MM.1S (cell line): Measurements from ENCODE around the gene CATSPERD.

ENCODE experiments used
- DNase-seq: peaks from one replicate; pipeline ENCODE4 v3.0.0-alpha.2; 2015
- H2AFZ ChIP-seq: fragments of 300-600 bp; sonication (generic); 2 replicates; pipeline ENCODE4 v1.6.0; 2016; ENCODE audit warnings: antibody characterized with exemption, low read length
- H3F3A ChIP-seq: fragments of 300-600 bp; sonication (generic); 2 replicates; pipeline ENCODE4 v1.6.1; 2016; ENCODE audit warnings: mild to moderate bottlenecking, antibody characterized with exemption, low read length, moderate library complexity, mixed read lengths; ENCODE audit not compliant: insufficient read depth
- H3K27ac ChIP-seq: fragments of 300-600 bp; sonication (generic); 2 replicates; pipeline ENCODE4 v1.5.1; 2016; ENCODE audit warnings: mild to moderate bottlenecking, low read length
- H3K27me3 ChIP-seq: fragments of 300-600 bp; sonication (generic); replicated peaks from 2 replicates; pipeline ENCODE4 v1.6.0; 2016; ENCODE audit warnings: low read length; ENCODE audit not compliant: insufficient read depth
- H3K36me3 ChIP-seq: fragments of 300-600 bp; sonication (generic); replicated peaks from 2 replicates; pipeline ENCODE4 v1.6.1; 2016; ENCODE audit warnings: mild to moderate bottlenecking, low read length, mixed read lengths; ENCODE audit not compliant: insufficient read depth
- H3K4me1 ChIP-seq: fragments of 300-600 bp; sonication (generic); 2 replicates; pipeline ENCODE4 v1.6.1; 2016; ENCODE audit warnings: low read length, mixed read lengths
- H3K4me2 ChIP-seq: fragments of 300-600 bp; sonication (generic); 2 replicates; pipeline ENCODE4 v1.6.0; 2016; ENCODE audit warnings: low read depth, low read length
- H3K4me3 ChIP-seq: fragments of 300-600 bp; sonication (generic); 2 replicates; pipeline ENCODE4 v1.5.1; 2016; ENCODE audit warnings: low read length, mixed read lengths
- H3K79me2 ChIP-seq: fragments of 300-600 bp; sonication (generic); 2 replicates; pipeline ENCODE4 v1.6.1; 2016; ENCODE audit warnings: mixed run types, low read length, mixed read lengths
- H3K9ac ChIP-seq: fragments of 300-600 bp; sonication (generic); 2 replicates; pipeline ENCODE4 v1.6.1; 2016; ENCODE audit warnings: low read length, mixed read lengths
- H3K9me2 ChIP-seq: fragments of 300-600 bp; sonication (generic); replicated peaks from 2 replicates; pipeline ENCODE4 v1.6.1; 2016; ENCODE audit warnings: mild to moderate bottlenecking, low read length, mixed read lengths; ENCODE audit not compliant: insufficient read depth
- H3K9me3 ChIP-seq: fragments of 300-600 bp; sonication (generic); replicated peaks from 2 replicates; pipeline ENCODE4 v1.6.1; 2016; ENCODE audit warnings: mild to moderate bottlenecking, low read length, mixed read lengths; ENCODE audit not compliant: insufficient read depth
- H4K20me1 ChIP-seq: fragments of 300-600 bp; sonication (generic); 2 replicates; pipeline ENCODE4 v1.6.1; 2016; ENCODE audit warnings: mild to moderate bottlenecking, low read length, moderate library complexity, mixed read lengths; ENCODE audit not compliant: insufficient read depth
- CTCF ChIP-seq: fragments of 300-600 bp; sonication (generic); IDR thresholded peaks from 2 replicates; pipeline ENCODE4 v1.5.1; 2016; ENCODE audit warnings: antibody characterized with exemption, low read length, mixed read lengths
- EZH2 ChIP-seq: fragments of 300-600 bp; sonication (generic); optimal IDR thresholded peaks from 2 replicates; pipeline ENCODE3; 2017; ENCODE audit warnings: low read depth, mild to moderate bottlenecking, antibody characterized with exemption, low read length, mixed read lengths
- EZH2phosphoT487 ChIP-seq: fragments of 300-600 bp; sonication (generic); IDR thresholded peaks from 2 replicates; pipeline ENCODE4 v1.6.1; 2018; ENCODE audit warnings: antibody characterized with exemption, low read length

Gene CATSPERD

GRCh38 chr19:5718037-5718578 lies 2.3 kb upstream of the CATSPERD start:
- peak overlapping the region; percentile 96; the same call in 1 of the 2 replicates for H3K9ac ChIP-seq
- H3K4me2 ChIP-seq = peak overlapping the region; percentile 71
- no peaks in the 10 kb centered on the region for H3F3A ChIP-seq
- H3K9me3 ChIP-seq = no peaks in the 10 kb centered on the region
- H3K27ac ChIP-seq = peak overlapping the region; percentile 86; the same call in 1 of the 2 replicates
- DNase-seq = no peak
- peaks cover 6% of the 10 kb centered on the region for H3K27me3 ChIP-seq
- H3K36me3 ChIP-seq = peaks cover 12% of the 10 kb centered on the region; the same call in 1 of the 2 replicates
- H2AFZ ChIP-seq = no peak overlapping the region
- H3K9me2 ChIP-seq = no peaks in the 10 kb centered on the region
- TF ChIP-seq CTCF (no peak), EZH2 (no peak), EZH2phosphoT487 (no peak)
- peak overlapping the region; percentile 84 for H3K4me3 ChIP-seq
- H3K4me1 ChIP-seq = peaks cover 4% of the 10 kb centered on the region; the same call in 1 of the 2 replicates
- peaks cover 5% of the 10 kb centered on the region; the same call in 1 of the 2 replicates for H4K20me1 ChIP-seq
- H3K79me2 ChIP-seq = peaks cover 63% of the 10 kb centered on the region

GRCh38 chr19:5718579-5719273 lies 1.7 kb upstream of the CATSPERD start:
- peak overlapping the region; percentile 71 for H3K4me2 ChIP-seq
- no peaks in the 10 kb centered on the region for H3K9me3 ChIP-seq
- H2AFZ ChIP-seq = no peak overlapping the region
- H3K9me2 ChIP-seq = no peaks in the 10 kb centered on the region
- H3K27me3 ChIP-seq = peaks cover 6% of the 10 kb centered on the region
- TF ChIP-seq CTCF (no peak), EZH2phosphoT487 (no peak), EZH2 (no peak)
- H3F3A ChIP-seq = no peaks in the 10 kb centered on the region
- H4K20me1 ChIP-seq = peaks cover 5% of the 10 kb centered on the region; the same call in 1 of the 2 replicates
- peak overlapping the region; percentile 84 for H3K4me3 ChIP-seq
- H3K27ac ChIP-seq = peak overlapping the region; percentile 86
- peaks cover 4% of the 10 kb centered on the region; the same call in 1 of the 2 replicates for H3K4me1 ChIP-seq
- DNase-seq = peak; percentile 38
- peaks cover 57% of the 10 kb centered on the region for H3K79me2 ChIP-seq
- H3K9ac ChIP-seq = peak overlapping the region; percentile 96
- peaks cover 8% of the 10 kb centered on the region; the same call in 1 of the 2 replicates for H3K36me3 ChIP-seq

- Histone ChIP-seq H3K79me2 (peaks cover 51% of the 10 kb centered on the region), H3F3A (no peaks in the 10 kb centered on the region), H3K9me3 (no peaks in the 10 kb centered on the region), H3K4me1 (peaks cover 4% of the 10 kb centered on the region; the same call in 1 of the 2 replicates), H2AFZ (peak overlapping the region; percentile 49), H3K9ac (peak overlapping the region; percentile 96), H3K4me2 (peak overlapping the region; percentile 71), H3K36me3 (peaks cover 5% of the 10 kb centered on the region; the same call in 1 of the 2 replicates), H3K9me2 (no peaks in the 10 kb centered on the region), H3K27ac (peak overlapping the region; percentile 86), H4K20me1 (peaks cover 5% of the 10 kb centered on the region; the same call in 1 of the 2 replicates), H3K4me3 (peak overlapping the region; percentile 84), H3K27me3 (peaks cover 8% of the 10 kb centered on the region)
- DNase-seq = peak; percentile 35
- TF ChIP-seq EZH2 = no peak
- TF ChIP-seq EZH2phosphoT487 = no peak
- no peak for TF ChIP-seq CTCF
Observed at GRCh38 chr19:5719274-5719960, 1.0 kb upstream of the CATSPERD start.
